GM19099 (cell line): ENCODE results near the gene ICAM3.

Experiments used
- POLR2A ChIP-seq: IDR thresholded peaks from 3 replicates; pipeline ENCODE4 v1.6.1; 2011; ENCODE audit warnings: low read depth; ENCODE audit not compliant: insufficient read length; ENCODE audit errors: extremely low read depth

ICAM3 gene

GRCh38 chr19:10289167-10289835 is 50.1 kb downstream of the ICAM3 start:
- TF ChIP-seq POLR2A = peak; percentile 47

- no peak for TF ChIP-seq POLR2A
These were observed 50.7 kb downstream of the ICAM3 start for GRCh38 chr19:10288662-10289166.

- peak; percentile 17 for TF ChIP-seq POLR2A
These were observed 52.4 kb downstream of the ICAM3 start, which contains the start of gene ICAM4 for GRCh38 chr19:10286803-10287737. ICAM4 (plus strand) TSS chr19:10286955; CDS start chr19:10287013, 58 bp downstream.

- no peak for TF ChIP-seq POLR2A
These were observed 54.0 kb downstream of the ICAM3 start for GRCh38 chr19:10285393-10285792.

GRCh38 chr19:10284960-10285278 is 54.5 kb downstream of the ICAM3 start:
- TF ChIP-seq POLR2A = no peak

- peak; percentile 34 for TF ChIP-seq POLR2A
These were observed 55.1 kb downstream of the ICAM3 start for GRCh38 chr19:10284065-10284959.
